Astrocyte of the cerebellum (primary cell): ENCODE data around the gene RPL37.

Source experiments
- DNase-seq: peaks from one replicate; pipeline ENCODE4 v3.0.0-alpha.2; 2011; ENCODE audit warnings: low read depth
- H3K4me3 ChIP-seq: 2 replicates; pipeline ENCODE4 v1.5.1; 2011; ENCODE audit warnings: mild to moderate bottlenecking, low read depth, low read length, moderate library complexity
- CTCF ChIP-seq: IDR thresholded peaks from 2 replicates; pipeline ENCODE4 v1.5.1; 2012; ENCODE audit warnings: low read length, low read depth, moderate library complexity, mild to moderate bottlenecking; ENCODE audit errors: missing control alignments
- in situ Hi-C: cut with HindIII; loops from 2 replicates; pipeline ENCODE4 v1.10.0; 2017; ENCODE audit warnings: low sequenced_read_pairs

The RPL37 gene

GRCh38 chr5:40813698-40814281 is 21.2 kb downstream of the RPL37 start:
- no peak for TF ChIP-seq CTCF
- in situ Hi-C loops, result no loop called here

GRCh38 chr5:40812125-40812524 is 22.9 kb downstream of the RPL37 start:
- DNase-seq, result no peak
- no peak overlapping the region for H3K4me3 ChIP-seq
- no peak for TF ChIP-seq CTCF
- in situ Hi-C loops, result no loop called here

More at GRCh38 chr5:40813698-40814281, 21.2 kb downstream of the RPL37 start:
- DNase-seq, result no peak
- H3K4me3 ChIP-seq, result no peak overlapping the region

- H3K4me3 ChIP-seq, result no peak overlapping the region
- no peak for TF ChIP-seq CTCF
- no peak for DNase-seq
- in situ Hi-C loops, result no loop called here
Measured at GRCh38 chr5:40801771-40802562, 33.1 kb downstream of the RPL37 start.

- DNase-seq, result no peak
- TF ChIP-seq CTCF, result no peak
- in situ Hi-C loops, result no loop called here
- peak overlapping the region; percentile 92 for H3K4me3 ChIP-seq
Measured at GRCh38 chr5:40799258-40799657, 35.8 kb downstream of the RPL37 start.

GRCh38 chr5:40798801-40799210 is 36.2 kb downstream of the RPL37 start:
- DNase-seq, result no peak
- in situ Hi-C loops, result no loop called here
- peak overlapping the region; percentile 92 for H3K4me3 ChIP-seq
- TF ChIP-seq CTCF, result peak; percentile 21

GRCh38 chr5:40798012-40798800 is 36.8 kb downstream of the RPL37 start, which contains the start of gene PRKAA1:
PRKAA1 (minus strand) TSS chr5:40798374; CDS start chr5:40798189, 185 bp downstream.
- TF ChIP-seq CTCF, result peak; percentile 50
- in situ Hi-C loops, result no loop called here
- peak within 1 kb of the TSS; percentile 92 for H3K4me3 ChIP-seq
- DNase-seq, result peak; percentile 57
